Hepatocyte (in vitro differentiated cells): ENCODE data around the gene MS4A7. TPM values are rescaled to one million over a fixed set of nuclear protein-coding genes. Genes with fewer than 3 reads are reported as not detected.

ENCODE experiments used
- DNase-seq: peaks from one replicate; pipeline ENCODE4 v3.0.0-alpha.2; 2016; ENCODE audit warnings: low spot score
- H2AFZ ChIP-seq: fragments of 200-600 bp; sonication (generic); 2 replicates; pipeline ENCODE4 v1.6.0; 2016; ENCODE audit warnings: antibody characterized with exemption, mild to moderate bottlenecking
- H3K27ac ChIP-seq: fragments of 200-600 bp; sonication (generic); 2 replicates; pipeline ENCODE4 v1.5.1; 2016; ENCODE audit warnings: mild to moderate bottlenecking
- H3K27me3 ChIP-seq: fragments of 200-600 bp; sonication (generic); 2 replicates; pipeline ENCODE4 v1.6.1; 2016
- H3K36me3 ChIP-seq: fragments of 200-600 bp; sonication (generic); replicated peaks from 2 replicates; pipeline ENCODE4 v1.5.1; 2016; ENCODE audit warnings: low read depth; ENCODE audit not compliant: insufficient read depth
- H3K4me1 ChIP-seq: fragments of 200-600 bp; sonication (generic); 2 replicates; pipeline ENCODE4 v1.5.1; 2016; ENCODE audit warnings: mild to moderate bottlenecking, moderate library complexity; ENCODE audit not compliant: insufficient read depth
- H3K4me2 ChIP-seq: fragments of 200-600 bp; sonication (generic); 2 replicates; pipeline ENCODE4 v1.6.0; 2016
- H3K4me3 ChIP-seq: fragments of 200-600 bp; sonication (generic); 2 replicates; pipeline ENCODE4 v1.5.1; 2016; ENCODE audit warnings: mild to moderate bottlenecking
- H3K79me2 ChIP-seq: fragments of 200-600 bp; sonication (generic); 2 replicates; pipeline ENCODE4 v1.6.0; 2017; ENCODE audit warnings: mild to moderate bottlenecking
- H3K9me2 ChIP-seq: fragments of 200-600 bp; sonication (generic); replicated peaks from 2 replicates; pipeline ENCODE4 v1.6.0; 2017; ENCODE audit warnings: mild to moderate bottlenecking; ENCODE audit not compliant: insufficient read depth
- H3K9me3 ChIP-seq: fragments of 200-600 bp; sonication (generic); 2 replicates; pipeline ENCODE4 v1.5.1; 2016; ENCODE audit warnings: low read depth, mild to moderate bottlenecking
- H4K20me1 ChIP-seq: fragments of 200-600 bp; sonication (generic); 2 replicates; pipeline ENCODE4 v1.6.0; 2016; ENCODE audit warnings: mild to moderate bottlenecking; ENCODE audit not compliant: insufficient read depth, poor library complexity, severe bottlenecking
- CTCF ChIP-seq: fragments of 200-600 bp; sonication (generic); IDR thresholded peaks from 2 replicates; pipeline ENCODE4 v1.5.1; 2016; ENCODE audit warnings: antibody characterized with exemption, mild to moderate bottlenecking; ENCODE audit not compliant: poor library complexity
- EZH2 ChIP-seq: fragments of 200-600 bp; sonication (generic); IDR thresholded peaks from 2 replicates; pipeline ENCODE4 v1.6.1; 2016; ENCODE audit warnings: antibody characterized with exemption, mild to moderate bottlenecking, borderline replicate concordance
- EZH2phosphoT487 ChIP-seq: fragments of 200-600 bp; sonication (generic); IDR thresholded peaks from one replicate; pipeline ENCODE4 v1.6.1; 2018; ENCODE audit warnings: antibody characterized with exemption, mild to moderate bottlenecking, low read depth, moderate library complexity; ENCODE audit not compliant: unreplicated experiment, severe bottlenecking
- WGBS: methylation state at CpG from one replicate; pipeline ENCODE4 v1.1.6; 2016; ENCODE audit warnings: low lambda C conversion rate; ENCODE audit errors: missing lambda C conversion rate; 5-methylcytosine and 5-hydroxymethylcytosine counted together
- polyA plus RNA-seq: library from polyadenylated mRNA; unstranded; fragments of >200 nt; fragmentation: Nextera tagmentation; extraction: Ambion mirVana; gene quantifications from 2 replicates; pipeline ENCODE4 v1.2.1, GENCODE V29; 2016
- total RNA-seq: library from RNA; depleted of rRNA; stranded (reverse); fragments of >200 nt; gene quantifications from 2 replicates; pipeline ENCODE4 v1.2.3, GENCODE V29; 2014

Gene MS4A7
- total and polyA plus RNA-seq, 2 experiments from 2014 or later = 0.60 to 1.8 TPM

- Histone ChIP-seq H3K4me3 (no peak overlapping the region), H3K36me3 (no peaks in the 10 kb centered on the region), H3K4me2 (no peak overlapping the region), H3K9me2 (no peaks in the 10 kb centered on the region), H3K79me2 (no peaks in the 10 kb centered on the region), H3K4me1 (no peaks in the 10 kb centered on the region), H2AFZ (no peak overlapping the region), H3K27me3 (no peaks in the 10 kb centered on the region), H3K9me3 (no peaks in the 10 kb centered on the region), H3K27ac (no peak overlapping the region), H4K20me1 (no peaks in the 10 kb centered on the region)
- no peak for DNase-seq
- TF ChIP-seq EZH2phosphoT487 (no peak), EZH2 (no peak), CTCF (no peak)
- WGBS = 74% methylated on average over 2 of the region's 2 CpGs
These were observed 763 bp upstream of the MS4A7 start for GRCh38 chr11:60377401-60378136.

GRCh38 chr11:60389279-60389910, 11.1 kb downstream of the MS4A7 start:
- H3K27ac ChIP-seq = no peak overlapping the region
- DNase-seq = no peak
- TF ChIP-seq CTCF (no peak), EZH2phosphoT487 (no peak), EZH2 (no peak)
- no peaks in the 10 kb centered on the region for H4K20me1 ChIP-seq
- no peaks in the 10 kb centered on the region for H3K27me3 ChIP-seq
- no peak overlapping the region for H2AFZ ChIP-seq
- H3K4me3 ChIP-seq = no peak overlapping the region
- H3K4me2 ChIP-seq = no peak overlapping the region
- H3K4me1 ChIP-seq = no peaks in the 10 kb centered on the region
- H3K36me3 ChIP-seq = no peaks in the 10 kb centered on the region
- 57% methylated on average over 5 of the region's 5 CpGs for WGBS
- no peaks in the 10 kb centered on the region for H3K79me2 ChIP-seq
- no peaks in the 10 kb centered on the region for H3K9me2 ChIP-seq
- no peaks in the 10 kb centered on the region for H3K9me3 ChIP-seq

GRCh38 chr11:60390419-60390818, 12.1 kb downstream of the MS4A7 start:
- DNase-seq = no peak
- Histone ChIP-seq H3K27ac (no peak overlapping the region), H3K36me3 (no peaks in the 10 kb centered on the region), H2AFZ (no peak overlapping the region), H3K4me2 (no peak overlapping the region), H3K4me3 (no peak overlapping the region), H3K79me2 (no peaks in the 10 kb centered on the region), H3K9me3 (no peaks in the 10 kb centered on the region), H3K9me2 (no peaks in the 10 kb centered on the region), H3K4me1 (no peaks in the 10 kb centered on the region), H3K27me3 (no peaks in the 10 kb centered on the region), H4K20me1 (no peaks in the 10 kb centered on the region)
- TF ChIP-seq EZH2phosphoT487 = no peak
- TF ChIP-seq EZH2 = no peak
- TF ChIP-seq CTCF = no peak
